ENCODE data around the gene ZCCHC7. TPM values are rescaled to one million over a fixed set of nuclear protein-coding genes. Genes with fewer than 3 reads are reported as not detected.

ZCCHC7 gene
- polyA plus RNA-seq, 1 donor from 2014 or later: 10.9 TPM

DNA sequence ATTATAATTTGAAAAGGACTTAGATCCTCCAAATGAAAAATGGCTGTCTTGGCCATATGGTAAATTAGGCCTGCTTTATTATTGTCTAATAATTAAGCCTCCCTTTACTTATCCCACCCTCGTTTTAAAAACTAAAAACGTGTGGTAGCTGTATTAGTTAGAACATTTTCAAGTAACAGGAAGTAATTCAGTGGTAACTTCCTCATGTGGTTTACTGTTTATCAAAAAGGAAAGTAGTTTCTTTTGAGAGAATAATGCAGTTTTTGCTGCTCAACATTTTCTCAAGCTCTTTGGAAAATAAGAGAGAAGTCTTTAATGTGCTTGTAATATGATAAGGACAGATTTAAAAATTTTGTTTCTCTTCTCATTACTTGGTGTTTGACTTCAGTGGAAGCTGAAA, 26.0 kb downstream of the ZCCHC7 start:
- H3K4me2 ChIP-seq (ENCODE audit: low read length): no peak overlapping the region
- H3K27ac ChIP-seq (ENCODE audit: low read length): no peak overlapping the region
- H2AFZ ChIP-seq (ENCODE audit: low read depth, low read length): no peak overlapping the region
- H3K9me2 ChIP-seq (ENCODE audit: insufficient read depth, low read length): no peaks in the 10 kb centered on the region
- TF ChIP-seq, protein P1, sequence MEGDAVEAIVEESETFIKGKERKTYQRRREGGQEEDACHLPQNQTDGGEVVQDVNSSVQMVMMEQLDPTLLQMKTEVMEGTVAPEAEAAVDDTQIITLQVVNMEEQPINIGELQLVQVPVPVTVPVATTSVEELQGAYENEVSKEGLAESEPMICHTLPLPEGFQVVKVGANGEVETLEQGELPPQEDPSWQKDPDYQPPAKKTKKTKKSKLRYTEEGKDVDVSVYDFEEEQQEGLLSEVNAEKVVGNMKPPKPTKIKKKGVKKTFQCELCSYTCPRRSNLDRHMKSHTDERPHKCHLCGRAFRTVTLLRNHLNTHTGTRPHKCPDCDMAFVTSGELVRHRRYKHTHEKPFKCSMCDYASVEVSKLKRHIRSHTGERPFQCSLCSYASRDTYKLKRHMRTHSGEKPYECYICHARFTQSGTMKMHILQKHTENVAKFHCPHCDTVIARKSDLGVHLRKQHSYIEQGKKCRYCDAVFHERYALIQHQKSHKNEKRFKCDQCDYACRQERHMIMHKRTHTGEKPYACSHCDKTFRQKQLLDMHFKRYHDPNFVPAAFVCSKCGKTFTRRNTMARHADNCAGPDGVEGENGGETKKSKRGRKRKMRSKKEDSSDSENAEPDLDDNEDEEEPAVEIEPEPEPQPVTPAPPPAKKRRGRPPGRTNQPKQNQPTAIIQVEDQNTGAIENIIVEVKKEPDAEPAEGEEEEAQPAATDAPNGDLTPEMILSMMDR (IDR thresholded peaks at IDR 0.05; ENCODE audit: poor library complexity, severe bottlenecking): no peak
- TF ChIP-seq EP300 (conservative IDR thresholded peaks at IDR 0.05; ENCODE audit: poor library complexity, severe bottlenecking) (no peak), REST (IDR thresholded peaks at IDR 0.05; ENCODE audit: borderline replicate concordance) (no peak), MXI1 (conservative IDR thresholded peaks at IDR 0.05; ENCODE audit: poor library complexity, severe bottlenecking) (no peak), TAF1 (IDR thresholded peaks at IDR 0.05; ENCODE audit: low read depth) (no peak), POLR2AphosphoS5 (IDR thresholded peaks at IDR 0.05) (no peak), EZH2 (IDR thresholded peaks at IDR 0.05; ENCODE audit: borderline replicate concordance, insufficient read depth, low read length, poor library complexity, severe bottlenecking) (no peak), RAD21 (conservative IDR thresholded peaks at IDR 0.05) (no peak), SMC3 (conservative IDR thresholded peaks at IDR 0.05; ENCODE audit: poor library complexity) (no peak)
- no peaks in the 10 kb centered on the region for H3K79me2 ChIP-seq (replicated peaks; ENCODE audit: insufficient read depth, low read length)
- no peaks in the 10 kb centered on the region for H3K27me3 ChIP-seq (ENCODE audit: insufficient read depth, low read depth, low read length)
- no peak overlapping the region for H3K9ac ChIP-seq (ENCODE audit: low read length)
- no peaks in the 10 kb centered on the region for H4K20me1 ChIP-seq (ENCODE audit: insufficient read depth)
- H3K36me3 ChIP-seq (ENCODE audit: insufficient read depth, low read length): no peaks in the 10 kb centered on the region
- H3K9me3 ChIP-seq (ENCODE audit: low read length): no peaks in the 10 kb centered on the region
- no peak overlapping the region for H3K4me3 ChIP-seq (ENCODE audit: low read length)
- H3F3A ChIP-seq (ENCODE audit: insufficient read depth, low read length, poor library complexity, severe bottlenecking): peaks cover 2% of the 10 kb centered on the region

- Histone ChIP-seq H3K9me2 (ENCODE audit: insufficient read depth, low read length) (no peaks in the 10 kb centered on the region), H3K36me3 (ENCODE audit: insufficient read depth, low read length) (no peaks in the 10 kb centered on the region), H3K4me2 (ENCODE audit: low read length) (no peak overlapping the region), H2AFZ (ENCODE audit: low read depth, low read length) (no peak overlapping the region), H3K4me3 (ENCODE audit: low read length) (no peak overlapping the region), H3K27ac (ENCODE audit: low read length) (no peak overlapping the region), H3F3A (ENCODE audit: insufficient read depth, low read length, poor library complexity, severe bottlenecking) (no peaks in the 10 kb centered on the region), H3K9me3 (ENCODE audit: low read length) (no peaks in the 10 kb centered on the region), H3K27me3 (ENCODE audit: insufficient read depth, low read depth, low read length) (no peaks in the 10 kb centered on the region), H3K9ac (ENCODE audit: low read length) (no peak overlapping the region), H3K79me2 (replicated peaks; ENCODE audit: insufficient read depth, low read length) (no peaks in the 10 kb centered on the region), H4K20me1 (ENCODE audit: insufficient read depth) (no peaks in the 10 kb centered on the region)
- TF ChIP-seq, protein P1 (IDR thresholded peaks at IDR 0.05; ENCODE audit: poor library complexity, severe bottlenecking): no peak
- TF ChIP-seq RAD21 (conservative IDR thresholded peaks at IDR 0.05): no peak
- no peak for TF ChIP-seq REST (IDR thresholded peaks at IDR 0.05; ENCODE audit: borderline replicate concordance)
- no peak for TF ChIP-seq POLR2AphosphoS5 (IDR thresholded peaks at IDR 0.05)
- no peak for TF ChIP-seq SMC3 (conservative IDR thresholded peaks at IDR 0.05; ENCODE audit: poor library complexity)
These were observed 27.8 kb downstream of the ZCCHC7 start for GRCh38 chr9:37148181-37148580.

Measured in neural cell (in vitro differentiated cells).